WTC11 (cell line): Measurements from ENCODE around the gene SIGLEC12. TPM values are rescaled to one million over a fixed set of nuclear protein-coding genes. Genes with fewer than 3 reads are reported as not detected.

Source experiments
- ATAC-seq: fragments of 200-7000 bp; cut with Tn5 transposase; 2 replicates; pipeline ENCODE4 v1.10.0; 2021; ENCODE audit warnings: mild to moderate bottlenecking, moderate library complexity
- CTCF ChIA-PET: fragments of 300-600 bp; sonication (Branson Sonifier 250); formaldehyde crosslinking; loops from one replicate; lab custom pipeline; 2021; ENCODE audit warnings: antibody characterized with exemption; lab: Charles Lee
- POLR2A ChIA-PET: fragments of 350-600 bp; sonication (Branson Sonifier 250); formaldehyde crosslinking; loops from one replicate; lab custom pipeline; 2021; ENCODE audit warnings: antibody characterized with exemption; lab: Charles Lee
- DNase-seq: peaks from one replicate; pipeline ENCODE4 v3.0.0; 2021; ENCODE audit warnings: low spot score
- H3K27ac Mint-ChIP-seq: 2 replicates; pipeline ENCODE4 v1.8.0; 2021; ENCODE audit warnings: mixed read lengths
- H3K27me3 Mint-ChIP-seq: 2 replicates; pipeline ENCODE4 v1.8.0; 2021; ENCODE audit warnings: low read depth, mild to moderate bottlenecking, moderate library complexity, mixed read lengths
- H3K36me3 Mint-ChIP-seq: 2 replicates; pipeline ENCODE4 v1.8.0; 2021; ENCODE audit warnings: mixed read lengths
- H3K4me1 Mint-ChIP-seq: 2 replicates; pipeline ENCODE4 v1.8.0; 2022; ENCODE audit warnings: mixed read lengths
- H3K4me3 Mint-ChIP-seq: 2 replicates; pipeline ENCODE4 v1.8.0; 2021; ENCODE audit warnings: mild to moderate bottlenecking, moderate library complexity, mixed read lengths
- H3K9me3 Mint-ChIP-seq: 2 replicates; pipeline ENCODE4 v1.8.0; 2021; ENCODE audit warnings: mixed read lengths
- ATF6 ChIP-seq: sonication (generic); formaldehyde crosslinking; IDR thresholded peaks from 2 replicates; pipeline ENCODE4 v1.8.1; 2023; ENCODE audit warnings: mild to moderate bottlenecking, missing genetic modification reagents
- E2F1 ChIP-seq: sonication (generic); formaldehyde crosslinking; IDR thresholded peaks from 2 replicates; pipeline ENCODE4 v1.8.0; 2022; ENCODE audit warnings: mild to moderate bottlenecking, missing genetic modification reagents
- EMX1 ChIP-seq: fragments of 250-450 bp; sonication (Bioruptor Pico); IDR thresholded peaks from 2 replicates; pipeline ENCODE4 v1.8.0; 2021; ENCODE audit warnings: mild to moderate bottlenecking
- ETV6 ChIP-seq: sonication (generic); formaldehyde crosslinking; IDR thresholded peaks from 2 replicates; pipeline ENCODE4 v1.8.1; 2022; ENCODE audit warnings: mild to moderate bottlenecking, missing genetic modification reagents
- GTF2I ChIP-seq: fragments of 250-450 bp; sonication (Bioruptor Pico); conservative IDR thresholded peaks from 2 replicates; pipeline ENCODE4 v1.4.0; 2021; ENCODE audit warnings: mild to moderate bottlenecking
- JUN ChIP-seq: sonication (generic); formaldehyde crosslinking; IDR thresholded peaks from 2 replicates; pipeline ENCODE4 v1.8.0; 2023; ENCODE audit warnings: mild to moderate bottlenecking, missing genetic modification reagents
- KAT7 ChIP-seq: sonication (generic); formaldehyde crosslinking; IDR thresholded peaks from 2 replicates; pipeline ENCODE4 v1.8.1; 2023; ENCODE audit warnings: missing genetic modification reagents, mild to moderate bottlenecking, borderline replicate concordance
- MAX ChIP-seq: sonication (generic); formaldehyde crosslinking; IDR thresholded peaks from 2 replicates; pipeline ENCODE4 v1.8.0; 2022; ENCODE audit warnings: mild to moderate bottlenecking, missing genetic modification reagents
- MYBL2 ChIP-seq: sonication (generic); formaldehyde crosslinking; IDR thresholded peaks from 2 replicates; pipeline ENCODE4 v1.8.1; 2023; ENCODE audit warnings: mild to moderate bottlenecking, moderate library complexity, missing genetic modification reagents
- NFATC4 ChIP-seq: fragments of 250-450 bp; sonication (Bioruptor Pico); IDR thresholded peaks from 2 replicates; pipeline ENCODE4 v1.9.0; 2021; ENCODE audit warnings: mild to moderate bottlenecking
- NFYB ChIP-seq: sonication (generic); formaldehyde crosslinking; conservative IDR thresholded peaks from 2 replicates; pipeline ENCODE4 v1.8.0; 2022; ENCODE audit warnings: low read depth, missing genetic modification reagents
- OVOL2 ChIP-seq: fragments of 250-450 bp; sonication (Bioruptor Pico); IDR thresholded peaks from 2 replicates; pipeline ENCODE4 v1.9.0; 2021; ENCODE audit warnings: mild to moderate bottlenecking, borderline replicate concordance
- SMAD3 ChIP-seq: sonication (generic); formaldehyde crosslinking; IDR thresholded peaks from 2 replicates; pipeline ENCODE4 v1.8.0; 2022; ENCODE audit warnings: missing genetic modification reagents, mild to moderate bottlenecking, borderline replicate concordance
- USF1 ChIP-seq: sonication (generic); formaldehyde crosslinking; IDR thresholded peaks from 2 replicates; pipeline ENCODE4 v1.8.0; 2022; ENCODE audit warnings: mild to moderate bottlenecking, missing genetic modification reagents
- ZNF263 ChIP-seq: sonication (generic); formaldehyde crosslinking; IDR thresholded peaks from 2 replicates; pipeline ENCODE4 v1.8.1; 2022; ENCODE audit warnings: low read depth, mild to moderate bottlenecking, moderate library complexity, missing genetic modification reagents
- ZNF512 ChIP-seq: sonication (generic); formaldehyde crosslinking; IDR thresholded peaks from 2 replicates; pipeline ENCODE4 v1.8.1; 2022; ENCODE audit warnings: missing genetic modification reagents, borderline replicate concordance
- total RNA-seq: library from RNA; stranded (reverse); gene quantifications from 3 replicates; pipeline ENCODE4 v1.2.3, GENCODE V29; 2021
- TF ChIP-seq, protein P1 (sequence below): fragments of 200-600 bp; IDR thresholded peaks from 2 replicates; pipeline ENCODE4 v1.8.0; 2022; ENCODE audit warnings: antibody characterized with exemption
- TF ChIP-seq, protein P2 (sequence below): fragments of 250-450 bp; sonication (Bioruptor Pico); IDR thresholded peaks from 2 replicates; pipeline ENCODE4 v2.1.2; 2022; ENCODE audit warnings: mild to moderate bottlenecking, moderate library complexity

The SIGLEC12 gene
- total RNA-seq, 1 experiment from 2014 or later, result not detected

DNA sequence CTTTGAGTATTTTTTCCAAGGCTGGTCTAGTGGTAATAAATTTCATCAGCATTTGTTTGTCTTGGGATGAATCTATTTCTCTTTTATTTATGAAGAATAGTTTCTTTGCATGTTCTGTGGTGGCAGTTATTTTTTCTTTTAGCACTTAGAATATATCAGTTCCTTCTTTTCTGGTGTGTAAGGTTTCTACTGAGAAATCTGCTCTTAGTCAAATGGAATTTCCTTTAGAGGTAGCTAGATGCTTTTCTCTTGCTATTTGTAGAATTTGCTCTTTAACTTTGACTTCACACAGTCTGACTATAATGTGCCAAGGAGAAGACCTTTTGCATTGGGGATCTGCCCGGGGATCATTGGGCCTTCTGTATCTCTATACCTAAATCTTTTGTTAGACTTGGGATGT, 33.9 kb upstream of the SIGLEC12 start (continued):
- TF ChIP-seq, protein P1, sequence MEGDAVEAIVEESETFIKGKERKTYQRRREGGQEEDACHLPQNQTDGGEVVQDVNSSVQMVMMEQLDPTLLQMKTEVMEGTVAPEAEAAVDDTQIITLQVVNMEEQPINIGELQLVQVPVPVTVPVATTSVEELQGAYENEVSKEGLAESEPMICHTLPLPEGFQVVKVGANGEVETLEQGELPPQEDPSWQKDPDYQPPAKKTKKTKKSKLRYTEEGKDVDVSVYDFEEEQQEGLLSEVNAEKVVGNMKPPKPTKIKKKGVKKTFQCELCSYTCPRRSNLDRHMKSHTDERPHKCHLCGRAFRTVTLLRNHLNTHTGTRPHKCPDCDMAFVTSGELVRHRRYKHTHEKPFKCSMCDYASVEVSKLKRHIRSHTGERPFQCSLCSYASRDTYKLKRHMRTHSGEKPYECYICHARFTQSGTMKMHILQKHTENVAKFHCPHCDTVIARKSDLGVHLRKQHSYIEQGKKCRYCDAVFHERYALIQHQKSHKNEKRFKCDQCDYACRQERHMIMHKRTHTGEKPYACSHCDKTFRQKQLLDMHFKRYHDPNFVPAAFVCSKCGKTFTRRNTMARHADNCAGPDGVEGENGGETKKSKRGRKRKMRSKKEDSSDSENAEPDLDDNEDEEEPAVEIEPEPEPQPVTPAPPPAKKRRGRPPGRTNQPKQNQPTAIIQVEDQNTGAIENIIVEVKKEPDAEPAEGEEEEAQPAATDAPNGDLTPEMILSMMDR, result no peak
- TF ChIP-seq SMAD3 (CRISPR knock-in tag), result no peak
- TF ChIP-seq ETV6, result no peak

GRCh38 chr19:51531349-51532315, 30.0 kb upstream of the SIGLEC12 start, which contains the start of gene SIGLEC6:
Gene SIGLEC6, minus strand, starts transcription at chr19:51531670. Its CDS starts 22 bp downstream, at chr19:51531648.
- DNase-seq (peak; percentile 48), ATAC-seq (peak; percentile 88)
- peaks cover 12% of the 10 kb centered on the region for H3K4me1 Mint-ChIP-seq
- H3K4me3 Mint-ChIP-seq, result no peak within 1 kb of the TSS
- no peaks in the 10 kb centered on the region for H3K36me3 Mint-ChIP-seq
- no peak within 1 kb of the TSS for H3K27ac Mint-ChIP-seq
- H3K9me3 Mint-ChIP-seq, result no peaks in the 10 kb centered on the region
- TF ChIP-seq OVOL2 (no peak), GTF2I (CRISPR knock-in tag) (no peak), ZNF263 (no peak), MAX (CRISPR knock-in tag) (peak; percentile 35; the same call in 1 of the 2 replicates)
- TF ChIP-seq, protein P2, sequence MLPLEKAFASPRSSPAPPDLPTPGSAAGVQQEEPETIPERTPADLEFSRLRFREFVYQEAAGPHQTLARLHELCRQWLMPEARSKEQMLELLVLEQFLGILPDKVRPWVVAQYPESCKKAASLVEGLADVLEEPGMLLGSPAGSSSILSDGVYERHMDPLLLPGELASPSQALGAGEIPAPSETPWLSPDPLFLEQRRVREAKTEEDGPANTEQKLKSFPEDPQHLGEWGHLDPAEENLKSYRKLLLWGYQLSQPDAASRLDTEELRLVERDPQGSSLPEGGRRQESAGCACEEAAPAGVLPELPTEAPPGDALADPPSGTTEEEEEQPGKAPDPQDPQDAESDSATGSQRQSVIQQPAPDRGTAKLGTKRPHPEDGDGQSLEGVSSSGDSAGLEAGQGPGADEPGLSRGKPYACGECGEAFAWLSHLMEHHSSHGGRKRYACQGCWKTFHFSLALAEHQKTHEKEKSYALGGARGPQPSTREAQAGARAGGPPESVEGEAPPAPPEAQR (CRISPR knock-in tag), result no peak
- ChIA-PET CTCF (no interaction called here), POLR2A (interaction anchor here (1.6 kb wide), 1 partner anchor 17 kb away, joined by 4 read pairs; no protein-coding TSS in a partner anchor)
- H3K27me3 Mint-ChIP-seq, result peaks cover 51% of the 10 kb centered on the region

- H3K4me1 Mint-ChIP-seq, result peaks cover 9% of the 10 kb centered on the region
- H3K9me3 Mint-ChIP-seq, result no peaks in the 10 kb centered on the region
- ATAC-seq (no peak), DNase-seq (no peak)
- ChIA-PET CTCF (interaction anchor here (0.5 to 0.9 kb wide), 3 partner anchors 108 to 130 kb away, joined by 4 to 5 read pairs (median 4); no protein-coding TSS in a partner anchor), POLR2A (interaction anchor here (1.6 kb wide), 1 partner anchor 18 kb away, joined by 4 read pairs; no protein-coding TSS in a partner anchor)
- H3K4me3 Mint-ChIP-seq, result no peak overlapping the region
- peaks cover 50% of the 10 kb centered on the region for H3K27me3 Mint-ChIP-seq
- H3K36me3 Mint-ChIP-seq, result no peaks in the 10 kb centered on the region
- no peak overlapping the region for H3K27ac Mint-ChIP-seq
- TF ChIP-seq KAT7 (CRISPR knock-in tag), result no peak
- TF ChIP-seq ZNF512, result no peak
- no peak for TF ChIP-seq ATF6 (CRISPR knock-in tag)
- no peak for TF ChIP-seq MYBL2 (CRISPR knock-in tag)
- TF ChIP-seq EMX1 (CRISPR knock-in tag), result no peak
- no peak for TF ChIP-seq OVOL2
- TF ChIP-seq USF1 (CRISPR knock-in tag), result no peak
- TF ChIP-seq NFYB (CRISPR knock-in tag), result no peak
- no peak for TF ChIP-seq E2F1 (CRISPR knock-in tag)
- no peak for TF ChIP-seq NFATC4 (CRISPR knock-in tag)
- no peak for TF ChIP-seq JUN (CRISPR knock-in tag)
Measured at GRCh38 chr19:51530616-51531015, 29.0 kb upstream of the SIGLEC12 start.
